Neuronal stem cell (in vitro differentiated cells): ENCODE results near the gene STRADA. TPM values are rescaled to one million over a fixed set of nuclear protein-coding genes. Genes with fewer than 3 reads are reported as not detected.

Experiments used
- DNase-seq: peaks from one replicate; pipeline ENCODE4 v3.0.0-alpha.2; 2013; ENCODE audit warnings: low spot score
- H2AFZ ChIP-seq: one replicate; pipeline ENCODE4 v1.6.1; 2013; ENCODE audit warnings: mild to moderate bottlenecking, low read length, inconsistent platforms
- H2AK5ac ChIP-seq: 2 replicates; pipeline ENCODE4 v1.6.1; 2013; ENCODE audit warnings: low read depth, mild to moderate bottlenecking, inconsistent platforms, low read length, moderate library complexity, mixed read lengths
- H2BK120ac ChIP-seq: 2 replicates; pipeline ENCODE4 v1.6.1; 2013; ENCODE audit warnings: low read depth, mild to moderate bottlenecking, inconsistent platforms, low read length, moderate library complexity, mixed read lengths
- H2BK12ac ChIP-seq: one replicate; pipeline ENCODE4 v1.6.1; 2013; ENCODE audit warnings: low read length, inconsistent platforms
- H2BK15ac ChIP-seq: 2 replicates; pipeline ENCODE4 v1.6.1; 2013; ENCODE audit warnings: mild to moderate bottlenecking, low read length, inconsistent platforms, mixed read lengths
- H2BK5ac ChIP-seq: one replicate; pipeline ENCODE4 v1.6.1; 2013; ENCODE audit warnings: inconsistent platforms, mild to moderate bottlenecking, low read length, moderate library complexity
- H3K14ac ChIP-seq: one replicate; pipeline ENCODE4 v1.6.1; 2013; ENCODE audit warnings: low read length, inconsistent platforms
- H3K18ac ChIP-seq: 2 replicates; pipeline ENCODE4 v1.6.1; 2013; ENCODE audit warnings: low read length, inconsistent platforms
- H3K23ac ChIP-seq: 2 replicates; pipeline ENCODE4 v1.6.1; 2013; ENCODE audit warnings: low read depth, mild to moderate bottlenecking, mixed read lengths, low read length, inconsistent platforms; ENCODE audit not compliant: poor library complexity
- H3K27ac ChIP-seq: replicated peaks from 3 replicates; pipeline ENCODE4 v1.5.1; 2013; ENCODE audit warnings: low read length, inconsistent platforms
- H3K27me3 ChIP-seq, 3 experiments: 2 replicates each; pipeline ENCODE4 v1.6.1; 2013; ENCODE audit warnings: low read length in 3 of 3, mild to moderate bottlenecking in 2 of 3, inconsistent platforms in 1 of 3, low read depth in 1 of 3, mixed read lengths in 1 of 3, moderate library complexity in 1 of 3; ENCODE audit not compliant: control insufficient read depth in 3 of 3, insufficient read depth in 3 of 3
- H3K36me3 ChIP-seq, 2 donors: replicated peaks in 1 of 2; 2 replicates each; pipeline ENCODE4 v1.6.1; 2013; ENCODE audit warnings: low read length in 2 of 2; ENCODE audit not compliant: control insufficient read depth in 2 of 2, insufficient read depth in 2 of 2
- H3K4ac ChIP-seq: 2 replicates; pipeline ENCODE4 v1.6.1; 2013; ENCODE audit warnings: inconsistent platforms, mild to moderate bottlenecking, low read length, moderate library complexity
- H3K4me1 ChIP-seq, 2 donors: 1 replicate in 1 of 2; 2 replicates in 1 of 2; pipeline ENCODE4 v1.6.1; 2013; ENCODE audit warnings: low read length in 2 of 2, low read depth in 1 of 2; ENCODE audit not compliant: control insufficient read depth in 2 of 2, insufficient read depth in 1 of 2
- H3K4me2 ChIP-seq: one replicate; pipeline ENCODE4 v1.6.1; 2013; ENCODE audit warnings: mild to moderate bottlenecking, low read length, inconsistent platforms; ENCODE audit not compliant: insufficient read depth, poor library complexity, severe bottlenecking
- H3K4me3 ChIP-seq, 2 donors: 2 replicates each; pipeline ENCODE4 v1.5.1; 2013; ENCODE audit warnings: low read length in 2 of 2, mild to moderate bottlenecking in 2 of 2, inconsistent platforms in 1 of 2, moderate library complexity in 1 of 2
- H3K79me1 ChIP-seq: one replicate; pipeline ENCODE4 v1.6.1; 2013; ENCODE audit warnings: low read depth, mild to moderate bottlenecking, inconsistent platforms, low read length, moderate library complexity
- H3K9ac ChIP-seq: one replicate; pipeline ENCODE4 v1.6.1; 2013; ENCODE audit warnings: mild to moderate bottlenecking, low read depth, low read length, inconsistent platforms; ENCODE audit not compliant: poor library complexity
- H3K9me3 ChIP-seq, 2 donors: replicated peaks in 1 of 2; 2 replicates each; pipeline versions ENCODE3 to v1.6.1; 2013; ENCODE audit warnings: low read length in 2 of 2, mild to moderate bottlenecking in 2 of 2, inconsistent platforms in 1 of 2, low read depth in 1 of 2, mixed read lengths in 1 of 2, moderate library complexity in 1 of 2; ENCODE audit not compliant: control insufficient read depth in 2 of 2, insufficient read depth in 1 of 2
- H4K8ac ChIP-seq: one replicate; pipeline ENCODE4 v1.6.1; 2013; ENCODE audit warnings: low read depth, mild to moderate bottlenecking, inconsistent platforms, low read length, moderate library complexity
- H4K91ac ChIP-seq: one replicate; pipeline ENCODE4 v1.6.1; 2013; ENCODE audit warnings: low read length, low read depth, mild to moderate bottlenecking, inconsistent platforms; ENCODE audit not compliant: poor library complexity
- WGBS, 2 donors: extraction: QIAGEN DNeasy Blood & Tissue Kit; methylation state at CpG; one replicate each; pipeline ENCODE4 v1.1.7; 2013; ENCODE audit warnings: missing lambda C conversion rate in 2 of 2, mixed read lengths in 1 of 2; ENCODE audit not compliant: insufficient read length in 2 of 2, insufficient replicate concordance in 1 of 2; ENCODE audit errors: extremely low coverage in 2 of 2; 5-methylcytosine and 5-hydroxymethylcytosine counted together
- polyA plus RNA-seq, 2 experiments: library from polyadenylated mRNA; stranded (reverse); fragments of 200-250 nt; gene quantifications; one replicate each; pipeline ENCODE4 v1.2.3, GENCODE V29; 2013

The STRADA gene
- polyA plus RNA-seq (2013, experiment 1 of 2), result 31.4 TPM
- 29.7 TPM for polyA plus RNA-seq (2013, experiment 2 of 2)

GRCh38 chr17:63741408-63742173, at the start of gene STRADA:
Gene STRADA (minus strand): TSS chr17:63741799. CDS start chr17:63728369, 13,430 bp downstream.
- Histone ChIP-seq H4K8ac (peak within 1 kb of the TSS; percentile 86), H3K4ac (peak within 1 kb of the TSS; percentile 37), H3K14ac (peak within 1 kb of the TSS; percentile 98), H3K9ac (peak within 1 kb of the TSS; percentile 91), H2AFZ (peak within 1 kb of the TSS; percentile 99), H3K4me3 (peak within 1 kb of the TSS; percentile 85 to 99), H3K23ac (peak within 1 kb of the TSS; percentile 85), H3K36me3 (peaks cover 0 to 25% of the 10 kb centered on the region in 2 donors), H4K91ac (no peak within 1 kb of the TSS), H3K27me3 (no peaks in the 10 kb centered on the region), H2BK5ac (peak within 1 kb of the TSS; percentile 90), H3K4me2 (peak within 1 kb of the TSS; percentile 68), H3K27ac (peak within 1 kb of the TSS; percentile 98), H2BK12ac (peak within 1 kb of the TSS; percentile 41), H2AK5ac (peak within 1 kb of the TSS; percentile 91), H2BK15ac (peak within 1 kb of the TSS; percentile 75), H3K4me1 (peaks cover 5 to 7% of the 10 kb centered on the region in 2 donors), H3K9me3 (no peaks in the 10 kb centered on the region), H2BK120ac (no peak within 1 kb of the TSS), H3K79me1 (peaks cover 3% of the 10 kb centered on the region), H3K18ac (peak within 1 kb of the TSS; percentile 98)
- no CpG with 5 or more reads among the region's 61 CpGs for WGBS, 2 donors
- DNase-seq, result peak; percentile 94

DNA sequence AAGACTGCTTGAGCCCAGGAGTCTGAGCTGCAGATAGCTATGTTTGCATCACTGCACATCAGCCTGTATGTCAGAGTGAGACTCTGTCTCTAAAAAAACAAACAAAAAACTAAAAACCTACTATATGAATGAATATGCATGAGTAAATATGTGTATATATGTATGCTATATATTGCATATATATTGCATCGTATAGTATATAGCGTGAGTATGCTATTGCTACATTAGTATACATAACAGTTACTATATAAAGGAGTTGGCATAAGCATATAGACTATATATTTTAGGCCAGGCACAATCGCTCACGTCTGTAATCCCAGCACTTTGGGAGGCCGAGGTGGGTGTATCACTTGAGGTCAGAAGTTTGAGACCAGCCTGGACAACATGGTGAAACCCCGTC, 48.5 kb upstream of the STRADA start:
- H3K14ac ChIP-seq, result no peak overlapping the region
- no peak overlapping the region for H4K8ac ChIP-seq

GRCh38 chr17:63786971-63787711, 45.5 kb upstream of the STRADA start:
- no peak overlapping the region for H2BK15ac ChIP-seq

More for the DNA sequence above, 48.5 kb upstream of the STRADA start:
- no peak overlapping the region for H3K4ac ChIP-seq
- no peak overlapping the region for H2AK5ac ChIP-seq
- no peak overlapping the region for H2AFZ ChIP-seq
- no peak for DNase-seq
- no peak overlapping the region for H3K27ac ChIP-seq
- H3K18ac ChIP-seq, result no peak overlapping the region
- peaks cover 2% of the 10 kb centered on the region for H3K79me1 ChIP-seq
- H2BK15ac ChIP-seq, result no peak overlapping the region
- no CpG with 5 or more reads among the region's 6 CpGs for WGBS, 2 donors
- no peak overlapping the region for H2BK12ac ChIP-seq
- H2BK5ac ChIP-seq, result no peak overlapping the region
- H3K4me3 ChIP-seq, result no peak overlapping the region
- H4K91ac ChIP-seq, result no peak overlapping the region
- no peak overlapping the region for H2BK120ac ChIP-seq
- H3K27me3 ChIP-seq, result no peaks in the 10 kb centered on the region
- H3K4me2 ChIP-seq, result no peak overlapping the region
- H3K4me1 ChIP-seq, result no peaks in the 10 kb centered on the region
- H3K9me3 ChIP-seq, result no peaks in the 10 kb centered on the region
- H3K36me3 ChIP-seq, result peaks cover 26 to 99% of the 10 kb centered on the region in 2 donors
- H3K9ac ChIP-seq, result no peak overlapping the region
- H3K23ac ChIP-seq, result no peak overlapping the region

GRCh38 chr17:63786117-63786516, 44.5 kb upstream of the STRADA start:
- Histone ChIP-seq H3K18ac (no peak overlapping the region), H3K27ac (no peak overlapping the region), H3K4ac (no peak overlapping the region), H3K4me1 (no peaks in the 10 kb centered on the region), H3K9ac (no peak overlapping the region), H2AK5ac (no peak overlapping the region), H2AFZ (no peak overlapping the region), H3K79me1 (peaks cover 2% of the 10 kb centered on the region), H2BK12ac (no peak overlapping the region), H4K8ac (no peak overlapping the region), H4K91ac (no peak overlapping the region), H3K4me2 (no peak overlapping the region), H2BK5ac (no peak overlapping the region), H2BK15ac (no peak overlapping the region), H3K9me3 (no peaks in the 10 kb centered on the region), H3K36me3 (peaks cover 15 to 96% of the 10 kb centered on the region in 2 donors), H3K27me3 (no peaks in the 10 kb centered on the region), H3K4me3 (no peak overlapping the region), H2BK120ac (no peak overlapping the region), H3K14ac (no peak overlapping the region), H3K23ac (no peak overlapping the region)
- DNase-seq, result no peak
- WGBS, 2 donors, result no CpG with 5 or more reads among the region's 1 CpG

More at GRCh38 chr17:63786971-63787711, 45.5 kb upstream of the STRADA start:
- Histone ChIP-seq H3K4ac (no peak overlapping the region), H3K27ac (no peak overlapping the region), H3K9ac (no peak overlapping the region), H3K4me2 (no peak overlapping the region), H2AFZ (no peak overlapping the region), H4K91ac (no peak overlapping the region), H3K4me3 (no peak overlapping the region), H3K9me3 (no peaks in the 10 kb centered on the region), H4K8ac (no peak overlapping the region), H3K4me1 (no peaks in the 10 kb centered on the region), H3K36me3 (peaks cover 16 to 100% of the 10 kb centered on the region in 2 donors), H2BK5ac (no peak overlapping the region), H3K23ac (no peak overlapping the region), H3K14ac (no peak overlapping the region), H2BK120ac (no peak overlapping the region), H3K27me3 (no peaks in the 10 kb centered on the region), H2AK5ac (no peak overlapping the region), H2BK12ac (no peak overlapping the region), H3K18ac (no peak overlapping the region), H3K79me1 (peaks cover 2% of the 10 kb centered on the region)
- no peak for DNase-seq
- no CpG with 5 or more reads among the region's 13 CpGs for WGBS, 2 donors
